Measurements from ENCODE around the gene SMG5.
"Not testable (repeated sequence)": the region's sequence is repeated elsewhere in the genome, so short reads cannot be mapped to it uniquely, and the experiment has no call there.

The SMG5 gene

GRCh38 chr1:156242738-156243137 is 39.9 kb downstream of the SMG5 start:
- DNase-seq: no peak

DNA sequence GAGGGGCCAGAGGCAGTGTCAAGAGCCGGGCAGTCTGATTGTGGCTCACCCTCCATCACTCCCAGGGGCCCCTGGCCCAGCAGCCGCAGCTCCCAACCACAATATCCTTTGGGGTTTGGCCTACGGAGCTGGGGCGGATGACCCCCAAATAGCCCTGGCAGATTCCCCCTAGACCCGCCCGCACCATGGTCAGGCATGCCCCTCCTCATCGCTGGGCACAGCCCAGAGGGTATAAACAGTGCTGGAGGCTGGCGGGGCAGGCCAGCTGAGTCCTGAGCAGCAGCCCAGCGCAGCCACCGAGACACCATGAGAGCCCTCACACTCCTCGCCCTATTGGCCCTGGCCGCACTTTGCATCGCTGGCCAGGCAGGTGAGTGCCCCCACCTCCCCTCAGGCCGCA is 40.7 kb downstream of the SMG5 start, which contains the start of gene BGLAP:
BGLAP (plus strand) TSS at position 259 of the 400 bp plus-strand sequence; CDS start at position 307, 48 bp downstream.
- no peak for DNase-seq

DNA sequence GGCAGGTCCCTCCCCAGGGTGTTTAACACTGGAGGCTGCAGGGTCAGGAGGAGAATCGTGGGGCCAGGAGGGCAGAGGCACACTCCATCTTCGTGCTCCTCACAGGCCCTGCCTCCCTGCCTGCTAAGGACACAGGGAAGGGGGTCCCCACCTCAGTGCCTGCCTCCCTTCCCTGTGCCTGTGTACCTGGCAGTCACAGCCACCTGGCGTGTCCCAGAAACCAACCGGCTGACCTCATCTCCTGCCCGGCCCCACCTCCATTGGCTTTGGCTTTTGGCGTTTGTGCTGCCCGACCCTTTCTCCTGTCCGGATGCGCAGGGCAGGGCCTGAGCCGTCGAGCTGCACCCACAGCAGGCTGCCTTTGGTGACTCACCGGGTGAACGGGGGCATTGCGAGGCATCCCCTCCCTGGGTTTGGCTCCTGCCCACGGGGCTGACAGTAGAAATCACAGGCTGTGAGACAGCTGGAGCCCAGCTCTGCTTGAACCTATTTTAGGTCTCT is 41.3 kb downstream of the SMG5 start:
- DNase-seq: no peak

DNA sequence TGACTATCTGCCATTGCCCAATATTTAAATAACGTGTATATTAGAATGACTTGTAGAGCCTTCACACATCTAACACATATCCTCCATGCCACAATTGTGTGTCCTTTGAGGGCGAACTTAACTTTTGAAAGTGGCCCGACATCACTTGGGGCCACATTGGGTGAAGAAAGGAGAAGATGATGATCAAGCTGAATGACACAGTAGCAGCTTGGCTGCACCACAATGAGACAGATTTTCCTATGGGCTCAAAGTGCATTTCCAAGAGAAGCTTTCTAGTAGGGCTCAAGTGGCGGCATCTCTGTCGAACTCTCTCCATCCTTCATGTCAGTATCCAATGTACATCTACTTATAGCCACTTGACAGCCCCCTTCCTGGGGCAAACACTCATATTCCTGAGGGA is 44.4 kb downstream of the SMG5 start:
- no peak for DNase-seq

DNA sequence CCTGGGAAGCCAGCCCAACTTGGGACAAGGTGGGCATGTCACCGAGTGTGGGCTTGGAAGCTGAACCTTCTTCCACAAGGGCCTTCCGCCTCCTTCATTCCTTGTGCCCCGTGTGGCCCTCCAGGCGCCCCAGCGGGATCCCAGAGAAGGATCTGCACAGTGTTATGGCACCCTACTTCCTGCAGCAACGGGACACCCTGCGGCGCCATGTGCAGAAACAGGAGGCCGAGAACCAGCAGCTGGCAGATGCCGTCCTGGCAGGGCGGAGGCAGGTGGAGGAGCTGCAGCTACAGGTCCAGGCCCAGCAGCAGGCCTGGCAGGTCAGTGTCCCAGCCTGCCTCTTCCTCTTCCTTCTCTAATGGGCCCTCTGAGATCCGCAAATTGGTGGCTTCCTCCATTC is 46.5 kb downstream of the SMG5 start:
- DNase-seq: no peak

- DNase-seq: no peak
These were observed 49.0 kb downstream of the SMG5 start for GRCh38 chr1:156233426-156234127.

GRCh38 chr1:156232201-156232894 is 50.3 kb downstream of the SMG5 start:
- DNase-seq: peak; percentile 35

- DNase-seq: no peak
These were observed 52.2 kb downstream of the SMG5 start for GRCh38 chr1:156230473-156230837.

DNA sequence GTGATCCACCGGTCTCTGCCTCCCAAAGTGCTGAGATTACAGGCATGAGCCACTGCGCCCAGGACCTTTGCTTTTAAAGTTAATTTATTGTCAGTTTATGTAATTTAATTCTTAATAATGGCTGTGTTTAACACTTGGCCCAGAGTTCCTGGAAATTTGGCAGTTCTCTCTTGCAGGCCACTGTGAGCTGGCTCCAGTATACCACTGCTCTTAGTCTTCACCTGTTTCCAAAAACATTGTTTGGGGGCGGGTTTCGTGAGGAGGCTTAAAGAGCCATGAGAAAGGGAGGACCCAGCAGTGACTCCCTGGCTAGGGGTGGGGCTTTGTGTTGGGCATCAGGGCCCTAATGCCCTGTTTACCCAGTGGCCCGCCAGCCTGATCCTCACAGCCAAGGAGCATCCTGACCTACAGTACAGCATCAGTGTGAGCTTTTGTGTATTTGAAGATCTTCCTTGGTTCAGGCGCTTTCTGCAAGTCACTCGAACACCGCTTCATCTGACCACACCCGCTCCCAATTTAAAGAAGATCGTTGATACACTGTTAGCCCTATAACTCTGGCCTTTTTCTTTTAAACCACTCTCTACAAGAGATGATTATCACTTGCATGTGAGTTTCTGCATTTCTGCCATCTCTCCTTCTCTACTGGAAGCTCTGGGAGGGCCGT is 52.7 kb downstream of the SMG5 start:
- peak; percentile 69 for DNase-seq

DNA sequence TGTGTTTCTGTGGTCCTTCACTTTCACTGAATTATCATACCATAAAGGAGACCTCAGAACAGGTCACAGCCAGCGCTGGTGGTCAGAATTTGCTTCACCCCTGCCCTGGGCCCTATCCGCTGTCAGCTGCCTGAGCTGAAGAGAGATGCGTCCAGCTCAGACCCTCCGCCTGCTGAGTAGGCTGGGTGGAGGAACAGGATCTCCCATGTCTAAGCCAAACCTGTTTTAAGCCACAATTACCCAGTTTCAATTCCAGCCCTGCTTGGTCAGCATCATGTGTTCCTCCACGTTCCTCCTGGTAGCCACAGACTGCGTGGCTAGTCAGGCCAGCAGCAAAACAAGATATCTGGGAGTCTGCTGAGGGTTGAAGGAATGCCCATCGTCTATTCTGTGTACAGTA is 54.1 kb downstream of the SMG5 start:
- no peak for DNase-seq

DNA sequence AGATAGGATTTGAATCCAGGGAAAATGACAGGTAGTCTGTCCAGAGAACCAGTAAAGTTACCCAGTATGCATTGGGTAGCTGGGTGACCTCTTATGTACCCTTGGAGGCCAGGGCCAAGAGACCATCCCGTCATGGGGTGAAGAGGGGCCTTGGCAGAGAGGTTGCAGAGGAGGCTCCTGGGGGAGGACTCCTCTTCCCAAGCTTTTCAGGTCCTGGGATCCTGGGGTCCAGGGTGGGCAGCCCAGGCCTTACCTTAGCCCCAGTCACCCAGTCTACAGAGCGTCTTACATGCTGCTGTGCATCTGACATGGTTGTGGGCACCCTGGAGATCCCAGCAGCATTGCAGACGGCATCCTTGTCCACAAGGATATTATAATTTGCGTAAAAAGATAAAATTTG is 55.8 kb downstream of the SMG5 start:
- no peak for DNase-seq

GRCh38 chr1:156226116-156226538 is 56.5 kb downstream of the SMG5 start:
- no peak for DNase-seq

GRCh38 chr1:156225677-156226014 is 57.0 kb downstream of the SMG5 start:
- DNase-seq: no peak

DNA sequence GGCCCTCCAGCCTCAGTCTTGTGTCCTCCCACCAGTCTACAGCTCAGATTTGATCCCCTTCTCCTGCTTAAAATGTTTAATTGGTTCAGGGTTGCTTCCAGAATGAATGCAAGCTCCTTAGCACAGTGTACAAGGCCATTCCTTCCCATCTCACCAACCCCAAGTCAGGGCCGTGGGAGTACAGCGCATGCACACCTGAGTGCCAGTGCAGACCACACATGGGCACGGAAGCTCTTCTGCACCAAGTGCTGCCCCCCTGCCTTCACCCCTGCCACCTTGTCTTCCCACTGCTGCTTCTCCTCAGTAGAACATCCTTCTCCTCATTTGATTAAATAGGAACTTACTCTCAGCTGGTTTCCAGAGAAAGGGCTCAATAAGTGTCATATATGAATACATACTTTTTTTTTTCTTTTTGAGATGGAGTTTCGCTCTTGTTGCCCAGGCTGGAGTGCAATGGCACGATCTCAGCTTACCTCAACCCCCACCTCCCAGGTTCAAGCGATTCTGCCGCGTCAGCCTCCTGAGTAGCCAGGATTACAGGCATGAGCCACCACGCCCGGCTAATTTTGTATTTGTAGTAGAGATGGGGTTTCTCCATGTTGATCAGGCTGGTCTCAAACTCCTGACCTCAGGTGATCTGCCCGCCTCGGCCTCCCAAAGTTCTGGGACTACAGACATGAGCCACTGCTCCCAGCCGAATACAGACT is 60.5 kb downstream of the SMG5 start:
- no peak for DNase-seq

DNA sequence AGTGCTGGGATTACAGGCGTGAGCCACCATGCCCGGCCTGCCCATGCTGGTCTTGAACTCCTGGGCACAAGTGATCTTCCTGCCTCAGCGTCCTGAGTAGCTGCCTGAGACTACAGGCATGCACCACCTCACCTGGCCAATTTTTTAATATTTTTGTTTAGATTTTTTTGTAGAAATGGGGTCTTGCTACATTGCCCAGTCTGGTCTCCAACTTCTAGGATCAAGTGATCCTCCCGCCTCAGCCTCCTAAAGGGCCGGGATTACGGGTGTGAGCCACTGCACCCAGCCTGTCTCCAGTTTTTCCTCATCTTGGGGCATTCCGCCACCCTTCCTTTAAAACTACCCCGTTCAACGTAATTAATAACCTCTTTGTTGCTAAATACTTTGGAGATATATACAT is 62.4 kb downstream of the SMG5 start:
- no peak for DNase-seq

DNA sequence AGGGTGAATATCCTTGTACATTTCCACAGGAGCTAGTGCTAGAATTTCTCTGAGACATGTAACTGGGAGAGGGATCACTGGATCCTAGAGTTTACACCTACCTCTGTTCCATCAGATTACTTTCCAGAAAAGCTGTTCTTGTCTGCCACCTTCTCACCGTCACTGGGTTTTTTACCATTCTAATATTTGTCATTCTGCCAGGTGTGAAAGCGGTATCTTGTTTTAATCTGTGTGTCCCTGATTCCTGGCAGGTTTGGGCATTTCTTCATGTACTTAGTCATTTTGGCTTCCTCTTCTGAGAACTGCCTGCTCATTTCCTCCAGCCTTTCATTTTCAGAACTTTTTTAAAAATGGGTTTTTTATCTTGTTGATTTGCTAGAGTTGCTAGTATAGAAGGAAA is 64.8 kb downstream of the SMG5 start:
- peak; percentile 65 for DNase-seq

- not testable (repeated sequence) for DNase-seq
These were observed 66.1 kb downstream of the SMG5 start for GRCh38 chr1:156216361-156217086.

DNA sequence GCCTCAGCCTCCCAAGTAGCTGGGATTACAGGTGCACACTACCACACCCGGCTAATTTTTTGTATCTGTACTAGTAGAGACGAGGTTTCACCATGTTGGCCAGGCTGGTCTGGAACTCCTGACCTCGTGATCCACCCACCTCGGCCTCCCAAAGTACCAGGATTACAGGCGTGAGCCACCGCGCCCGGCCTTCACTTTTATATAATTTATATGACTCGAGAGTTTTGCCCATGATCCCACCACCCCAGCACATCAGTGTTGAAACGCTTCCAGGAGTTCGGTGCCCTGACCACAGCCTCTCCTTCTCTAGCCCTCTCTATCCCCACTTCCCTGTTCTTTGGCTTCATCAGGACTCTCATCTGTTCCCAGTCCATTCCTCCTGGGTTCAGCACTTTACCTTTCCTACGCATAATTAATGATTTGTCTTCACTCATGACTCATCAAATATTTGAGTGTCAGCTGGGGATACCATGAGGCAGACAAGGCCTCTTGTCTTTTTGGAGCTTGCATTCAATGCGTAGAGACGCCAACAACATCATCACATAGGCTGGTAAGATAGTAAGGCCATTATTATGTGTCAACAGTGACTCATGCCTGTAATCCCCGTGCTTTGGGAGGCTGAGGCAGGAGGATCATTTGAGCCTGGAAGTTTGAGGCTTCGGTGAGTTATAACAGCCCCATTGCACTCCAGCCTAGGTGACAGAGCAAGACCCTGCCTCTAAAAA is 68.4 kb downstream of the SMG5 start:
- DNase-seq: peak; percentile 23

GRCh38 chr1:156213644-156213966 is 69.0 kb downstream of the SMG5 start:
- DNase-seq: no peak

- DNase-seq: peak; percentile 98
These were observed 69.6 kb downstream of the SMG5 start, which contains the start of gene PMF1 for GRCh38 chr1:156212833-156213643. TSS of gene PMF1 (plus strand) at chr1:156213007. CDS start at chr1:156213016, 9 bp downstream.

DNA sequence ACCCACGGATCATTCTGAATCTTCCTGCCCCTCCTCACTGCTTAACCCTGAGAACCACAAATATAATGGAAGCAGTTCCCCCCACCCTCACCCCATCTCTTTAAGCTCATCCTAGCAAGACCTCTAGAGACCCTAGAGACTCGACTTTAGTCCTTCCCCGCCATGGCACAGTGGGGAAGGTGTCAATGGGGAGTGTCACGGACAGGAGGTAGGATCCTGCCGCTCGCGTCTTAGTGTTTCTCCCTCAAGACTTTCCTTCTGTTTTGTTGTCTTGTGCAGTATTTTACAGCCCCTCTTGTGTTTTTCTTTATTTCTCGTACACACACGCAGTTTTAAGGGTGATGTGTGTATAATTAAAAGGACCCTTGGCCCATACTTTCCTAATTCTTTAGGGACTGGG is 70.5 kb downstream of the SMG5 start:
- no peak for DNase-seq
